ENCODE results near the gene MRPL3. TPM values are rescaled to one million over a fixed set of nuclear protein-coding genes. Genes with fewer than 3 reads are reported as not detected.

The MRPL3 gene
- total RNA-seq, 1 experiment from 2014 or later: 162 TPM

- no peak for TF ChIP-seq GRHL2 (CRISPR knock-in tag; IDR thresholded peaks at IDR 0.05; ENCODE audit: insufficient replicate concordance, severe bottlenecking)
- TF ChIP-seq KAT7 (CRISPR knock-in tag; IDR thresholded peaks at IDR 0.05; ENCODE audit: borderline replicate concordance): no peak
- no peak for TF ChIP-seq ATF3 (CRISPR knock-in tag; conservative IDR thresholded peaks at IDR 0.05)
- no peak for TF ChIP-seq NFYB (CRISPR knock-in tag; conservative IDR thresholded peaks at IDR 0.05; ENCODE audit: low read depth)
- TF ChIP-seq ZNF425 (CRISPR knock-in tag; conservative IDR thresholded peaks at IDR 0.05): no peak
- TF ChIP-seq AFF4 (CRISPR knock-in tag; IDR thresholded peaks at IDR 0.05; ENCODE audit: borderline replicate concordance): no peak
- no peak for TF ChIP-seq ZNF121 (CRISPR knock-in tag; IDR thresholded peaks at IDR 0.05)
- TF ChIP-seq ZNF396 (CRISPR knock-in tag; IDR thresholded peaks at IDR 0.05; ENCODE audit: borderline replicate concordance): no peak
- TF ChIP-seq IRF2 (CRISPR knock-in tag; IDR thresholded peaks at IDR 0.05; ENCODE audit: borderline replicate concordance, low read depth): no peak
Measured at GRCh38 chr3:131532645-131533044, 29.9 kb upstream of the MRPL3 start (continued).

- Mint-ChIP-seq H3K4me3 (no peak overlapping the region), H3K4me1 (peaks cover 19% of the 10 kb centered on the region), H3K36me3 (no peaks in the 10 kb centered on the region), H3K27me3 (ENCODE audit: low read depth) (no peaks in the 10 kb centered on the region; the same call in 1 of the 2 replicates), H3K9me3 (no peaks in the 10 kb centered on the region), H3K27ac (no peak overlapping the region)
- ATAC-seq: no peak
- no peak for DNase-seq (ENCODE audit: low spot score)
- TF ChIP-seq ATF6 (CRISPR knock-in tag; IDR thresholded peaks at IDR 0.05): no peak
- ChIA-PET CTCF (interaction anchor here (0.9 to 1.1 kb wide), 2 partner anchors 19 to 38 kb away, joined by 4 to 5 read pairs; no protein-coding TSS in a partner anchor), POLR2A (interaction anchor here (0.6 kb wide), 1 partner anchor 16 kb away, joined by 8 read pairs; no protein-coding TSS in a partner anchor)
Measured at GRCh38 chr3:131530843-131531242, 28.1 kb upstream of the MRPL3 start.

- CTCF ChIA-PET: interaction anchor here (0.9 to 1.1 kb wide), 2 partner anchors 19 to 38 kb away, joined by 4 to 5 read pairs; no protein-coding TSS in a partner anchor
- POLR2A ChIA-PET: interaction anchor here (0.6 kb wide), 1 partner anchor 17 kb away, joined by 8 read pairs; no protein-coding TSS in a partner anchor
- Mint-ChIP-seq H3K36me3 (no peaks in the 10 kb centered on the region), H3K9me3 (no peaks in the 10 kb centered on the region), H3K4me3 (no peak overlapping the region), H3K4me1 (peaks cover 14% of the 10 kb centered on the region), H3K27me3 (ENCODE audit: low read depth) (no peaks in the 10 kb centered on the region; the same call in 1 of the 2 replicates), H3K27ac (no peak overlapping the region)
- ATAC-seq: no peak
- DNase-seq (ENCODE audit: low spot score): no peak
- TF ChIP-seq HMGXB4 (CRISPR knock-in tag; IDR thresholded peaks at IDR 0.05): no peak
- no peak for TF ChIP-seq KAT7 (CRISPR knock-in tag; IDR thresholded peaks at IDR 0.05; ENCODE audit: borderline replicate concordance)
- no peak for TF ChIP-seq CDX4 (CRISPR knock-in tag; IDR thresholded peaks at IDR 0.05; ENCODE audit: borderline replicate concordance)
- no peak for TF ChIP-seq E2F1 (CRISPR knock-in tag; IDR thresholded peaks at IDR 0.05)
- no peak for TF ChIP-seq NR3C1 (CRISPR knock-in tag; conservative IDR thresholded peaks at IDR 0.05; ENCODE audit: low read depth)
- TF ChIP-seq ERG (CRISPR knock-in tag; IDR thresholded peaks at IDR 0.05): no peak
- no peak for TF ChIP-seq ZNF317 (CRISPR knock-in tag; IDR thresholded peaks at IDR 0.05; ENCODE audit: borderline replicate concordance, low read depth)
Measured at GRCh38 chr3:131530388-131530787, 27.6 kb upstream of the MRPL3 start.

All from WTC11 (cell line).